C4-2B (cell line): ENCODE results near the gene ATP13A2.

ENCODE experiments used
- ZFX ChIP-seq: fragments of 450-650 bp; IDR thresholded peaks from 2 replicates; pipeline ENCODE4 v1.6.1; 2017
- TF ChIP-seq, protein P1 (sequence below): fragments of 450-650 bp; conservative IDR thresholded peaks from 2 replicates; pipeline ENCODE4 v1.5.1; 2017; ENCODE audit warnings: mild to moderate bottlenecking

- TF ChIP-seq, protein P1, sequence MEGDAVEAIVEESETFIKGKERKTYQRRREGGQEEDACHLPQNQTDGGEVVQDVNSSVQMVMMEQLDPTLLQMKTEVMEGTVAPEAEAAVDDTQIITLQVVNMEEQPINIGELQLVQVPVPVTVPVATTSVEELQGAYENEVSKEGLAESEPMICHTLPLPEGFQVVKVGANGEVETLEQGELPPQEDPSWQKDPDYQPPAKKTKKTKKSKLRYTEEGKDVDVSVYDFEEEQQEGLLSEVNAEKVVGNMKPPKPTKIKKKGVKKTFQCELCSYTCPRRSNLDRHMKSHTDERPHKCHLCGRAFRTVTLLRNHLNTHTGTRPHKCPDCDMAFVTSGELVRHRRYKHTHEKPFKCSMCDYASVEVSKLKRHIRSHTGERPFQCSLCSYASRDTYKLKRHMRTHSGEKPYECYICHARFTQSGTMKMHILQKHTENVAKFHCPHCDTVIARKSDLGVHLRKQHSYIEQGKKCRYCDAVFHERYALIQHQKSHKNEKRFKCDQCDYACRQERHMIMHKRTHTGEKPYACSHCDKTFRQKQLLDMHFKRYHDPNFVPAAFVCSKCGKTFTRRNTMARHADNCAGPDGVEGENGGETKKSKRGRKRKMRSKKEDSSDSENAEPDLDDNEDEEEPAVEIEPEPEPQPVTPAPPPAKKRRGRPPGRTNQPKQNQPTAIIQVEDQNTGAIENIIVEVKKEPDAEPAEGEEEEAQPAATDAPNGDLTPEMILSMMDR = no peak
- TF ChIP-seq ZFX = no peak
Observed at GRCh38 chr1:16978139-16978538, 33.6 kb downstream of the ATP13A2 start.
